B cell (primary cell): ENCODE data around the gene SLC66A1.

Experiments used
- EZH2 ChIP-seq: IDR thresholded peaks from 2 replicates; pipeline ENCODE4 v1.6.1; 2012; ENCODE audit warnings: borderline replicate concordance, low read depth, mild to moderate bottlenecking, moderate library complexity, low read length; ENCODE audit not compliant: insufficient read depth, poor library complexity, severe bottlenecking
- TF ChIP-seq, protein P1 (sequence below): fragments of 200-600 bp; IDR thresholded peaks from one replicate; pipeline ENCODE4 v1.8.0; 2022; ENCODE audit warnings: antibody characterized with exemption, mild to moderate bottlenecking

DNA sequence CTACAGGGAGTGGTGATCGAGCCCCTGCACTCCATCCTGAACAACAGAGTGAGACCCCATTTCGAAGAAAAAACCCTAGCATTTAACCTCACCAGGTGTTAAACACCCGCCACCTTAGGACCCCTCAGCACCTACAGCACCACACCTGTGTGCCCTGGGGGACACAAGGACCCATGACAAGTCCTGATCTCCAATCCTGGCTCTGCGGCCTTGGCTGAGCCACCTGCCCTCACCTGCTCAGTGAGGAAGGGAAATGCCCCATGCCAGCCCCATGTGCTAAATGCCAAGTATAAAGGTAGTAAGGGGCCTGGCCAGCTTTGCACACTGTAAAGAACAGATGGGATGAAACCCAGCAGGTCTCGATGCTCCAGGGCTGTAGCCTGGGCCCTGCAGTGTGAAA lies 49.4 kb upstream of the SLC66A1 start:
- TF ChIP-seq, protein P1, sequence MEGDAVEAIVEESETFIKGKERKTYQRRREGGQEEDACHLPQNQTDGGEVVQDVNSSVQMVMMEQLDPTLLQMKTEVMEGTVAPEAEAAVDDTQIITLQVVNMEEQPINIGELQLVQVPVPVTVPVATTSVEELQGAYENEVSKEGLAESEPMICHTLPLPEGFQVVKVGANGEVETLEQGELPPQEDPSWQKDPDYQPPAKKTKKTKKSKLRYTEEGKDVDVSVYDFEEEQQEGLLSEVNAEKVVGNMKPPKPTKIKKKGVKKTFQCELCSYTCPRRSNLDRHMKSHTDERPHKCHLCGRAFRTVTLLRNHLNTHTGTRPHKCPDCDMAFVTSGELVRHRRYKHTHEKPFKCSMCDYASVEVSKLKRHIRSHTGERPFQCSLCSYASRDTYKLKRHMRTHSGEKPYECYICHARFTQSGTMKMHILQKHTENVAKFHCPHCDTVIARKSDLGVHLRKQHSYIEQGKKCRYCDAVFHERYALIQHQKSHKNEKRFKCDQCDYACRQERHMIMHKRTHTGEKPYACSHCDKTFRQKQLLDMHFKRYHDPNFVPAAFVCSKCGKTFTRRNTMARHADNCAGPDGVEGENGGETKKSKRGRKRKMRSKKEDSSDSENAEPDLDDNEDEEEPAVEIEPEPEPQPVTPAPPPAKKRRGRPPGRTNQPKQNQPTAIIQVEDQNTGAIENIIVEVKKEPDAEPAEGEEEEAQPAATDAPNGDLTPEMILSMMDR = no peak
- no peak for TF ChIP-seq EZH2
